Posterior cingulate gyrus (tissue), 11 donors: ENCODE measurements around the gene SIRT3.
"Not testable (repeated sequence)": the region's sequence is repeated elsewhere in the genome, so short reads cannot be mapped to it uniquely, and the experiment has no call there.

Experiments used
- DNase-seq, 10 donors: peaks; one replicate each; pipeline versions ENCODE4 v3.0.0 to v3.0.0-alpha.2; 2020 to 2021; ENCODE audit warnings: mixed read lengths in 3 of 10
- intact Hi-C: fragments of 100-400 bp; cut with DNase I; formaldehyde crosslinking; loops from one replicate; pipeline ENCODE4 v1.15.1; 2023

Gene SIRT3

DNA sequence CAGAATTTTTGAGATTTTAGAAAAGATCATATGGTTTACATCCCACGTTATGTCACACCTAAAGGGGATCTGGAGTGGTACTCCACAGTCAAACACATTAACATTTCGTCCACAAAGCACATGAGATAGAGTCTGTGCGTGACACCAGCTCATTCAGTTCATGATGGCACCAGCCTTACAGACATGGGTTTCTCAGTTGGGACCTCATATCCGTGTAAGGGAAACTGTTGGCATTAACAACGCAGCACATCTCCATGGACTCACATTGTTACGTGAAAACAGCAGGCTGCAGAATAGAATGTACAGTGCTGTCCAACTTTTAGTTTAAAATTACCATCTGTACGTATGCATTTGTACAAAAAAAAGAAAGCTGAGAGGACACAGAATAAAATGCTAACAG is 14.6 kb downstream of the SIRT3 start:
- intact Hi-C loops, result no loop called here
- DNase-seq, result peak in 1 of 10 donors; percentile 27

- intact Hi-C loops, result not testable (repeated sequence)
These were observed 15.4 kb downstream of the SIRT3 start for GRCh38 chr11:220641-221215.

DNA sequence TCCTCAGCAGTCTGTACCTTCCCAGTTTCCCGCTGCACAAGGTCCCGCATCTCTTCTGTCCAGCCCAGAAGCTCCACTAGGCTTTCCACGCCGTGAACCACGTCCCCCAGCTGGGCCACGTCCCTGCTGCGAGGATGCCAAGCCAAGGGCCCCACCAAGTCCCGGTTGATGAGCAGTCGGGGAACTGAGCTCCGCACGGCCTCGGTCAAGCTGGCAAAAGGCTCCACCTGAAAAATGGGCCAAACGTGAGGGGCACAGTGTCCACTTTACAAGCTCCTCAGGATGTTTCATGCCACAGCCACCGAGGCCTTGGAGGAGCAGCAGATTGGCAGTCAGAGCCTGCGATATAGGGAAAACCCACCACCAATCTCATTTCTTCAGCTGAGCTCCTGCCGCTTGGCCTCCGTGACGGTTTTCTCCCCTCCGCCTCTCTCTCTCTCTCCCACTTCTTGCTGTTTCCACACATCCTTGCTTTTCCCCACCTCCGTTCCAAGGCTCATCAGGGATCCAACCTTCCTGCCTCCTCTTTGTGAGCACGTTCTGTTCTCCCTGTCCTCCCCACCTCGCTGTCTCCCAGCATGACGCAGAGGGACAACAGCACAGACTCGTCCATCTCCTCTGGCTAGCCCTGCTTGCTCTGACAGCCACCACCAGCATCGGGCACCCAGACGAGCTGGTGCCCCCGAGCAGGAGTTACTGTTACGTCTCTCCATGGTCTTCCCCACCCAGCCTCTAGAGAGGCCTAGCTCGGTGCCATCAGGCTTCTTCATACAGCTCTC is 17.1 kb downstream of the SIRT3 start:
- peak in 2 of 10 donors; percentile 79 to 91 for DNase-seq
- intact Hi-C loops, result no loop called here

More at GRCh38 chr11:220641-221215, 15.4 kb downstream of the SIRT3 start:
- not testable (repeated sequence) for DNase-seq

DNA sequence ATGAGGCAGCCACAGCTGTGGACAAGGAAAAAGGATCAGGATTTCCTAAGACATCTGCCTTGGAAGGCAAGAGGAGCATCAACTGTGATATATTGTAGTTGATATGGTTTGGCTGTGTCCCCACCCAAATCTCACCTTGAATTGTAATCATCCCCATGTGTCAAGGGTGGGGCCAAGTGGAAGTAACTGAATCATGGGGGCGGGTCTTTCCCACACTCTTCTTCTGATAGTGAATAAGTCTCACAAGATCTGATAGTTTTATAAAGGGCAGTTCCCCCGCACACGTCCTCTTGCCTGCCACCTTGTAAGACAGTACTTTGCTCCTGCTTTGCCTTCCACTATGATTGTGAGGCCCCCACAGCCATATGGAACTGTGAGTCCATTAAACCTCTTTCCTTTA is 18.4 kb downstream of the SIRT3 start:
- DNase-seq, result peak in 1 of 10 donors; percentile 4
- intact Hi-C loops, result no loop called here

GRCh38 chr11:216081-216974 is 19.8 kb downstream of the SIRT3 start:
- intact Hi-C loops, result no loop called here
- DNase-seq, result peak in 2 of 10 donors; percentile 49 to 51

- DNase-seq, result peak in 2 of 10 donors; percentile 62 to 76
- intact Hi-C loops, result no loop called here
These were observed 20.5 kb downstream of the SIRT3 start for GRCh38 chr11:215581-216037.

GRCh38 chr11:214083-214482 is 22.1 kb downstream of the SIRT3 start:
- DNase-seq, result peak in 2 of 10 donors; percentile 50
- intact Hi-C loops, result no loop called here

- intact Hi-C loops, result no loop called here
- peak in 2 of 10 donors; percentile 33 to 57 for DNase-seq
These were observed 23.0 kb downstream of the SIRT3 start for GRCh38 chr11:213111-213510.

DNA sequence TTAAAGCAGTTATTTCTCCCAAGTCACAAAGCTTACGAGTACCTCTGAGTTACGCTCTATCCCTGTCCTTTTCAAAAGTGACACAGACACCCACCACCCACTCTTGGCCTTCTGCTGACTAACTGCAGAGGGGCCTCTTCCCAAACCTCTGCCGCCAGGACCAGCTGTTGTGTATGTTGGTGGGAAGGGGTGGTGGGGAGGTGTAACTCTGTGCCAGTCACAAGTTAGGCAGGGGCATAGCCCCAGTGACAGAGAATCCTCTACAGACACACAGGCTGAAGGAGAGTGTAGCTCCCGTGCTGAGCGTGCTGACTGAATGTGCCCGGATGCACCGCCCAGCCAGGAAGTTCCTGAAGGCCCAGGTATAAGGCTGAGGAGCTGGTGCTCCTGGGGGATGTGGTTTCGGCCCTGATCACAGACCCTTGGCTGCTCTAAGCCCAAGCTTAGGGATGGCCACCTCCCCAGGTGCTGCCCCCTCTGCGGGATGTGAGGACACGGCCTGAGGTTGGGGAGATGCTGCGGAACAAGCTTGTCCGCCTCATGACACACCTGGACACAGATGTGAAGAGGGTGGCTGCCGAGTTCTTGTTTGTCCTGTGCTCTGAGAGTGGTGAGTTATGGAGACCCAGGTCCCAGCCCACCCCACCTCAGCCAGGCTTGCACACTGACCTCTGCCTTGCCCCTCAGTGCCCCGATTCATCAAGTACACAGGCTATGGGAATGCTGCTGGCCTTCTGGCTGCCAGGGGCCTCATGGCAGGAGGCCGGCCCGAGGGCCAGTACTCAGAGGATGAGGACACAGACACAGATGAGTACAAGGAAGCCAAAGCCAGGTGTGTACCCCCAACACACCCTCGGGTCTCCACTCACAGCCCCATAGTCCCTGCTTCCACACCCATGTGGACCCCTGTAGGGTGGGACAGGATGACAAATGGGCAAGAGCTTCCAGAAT is 23.7 kb downstream of the SIRT3 start:
- peak in 2 of 10 donors; percentile 25 to 68 for DNase-seq
- intact Hi-C loops, result no loop called here

DNA sequence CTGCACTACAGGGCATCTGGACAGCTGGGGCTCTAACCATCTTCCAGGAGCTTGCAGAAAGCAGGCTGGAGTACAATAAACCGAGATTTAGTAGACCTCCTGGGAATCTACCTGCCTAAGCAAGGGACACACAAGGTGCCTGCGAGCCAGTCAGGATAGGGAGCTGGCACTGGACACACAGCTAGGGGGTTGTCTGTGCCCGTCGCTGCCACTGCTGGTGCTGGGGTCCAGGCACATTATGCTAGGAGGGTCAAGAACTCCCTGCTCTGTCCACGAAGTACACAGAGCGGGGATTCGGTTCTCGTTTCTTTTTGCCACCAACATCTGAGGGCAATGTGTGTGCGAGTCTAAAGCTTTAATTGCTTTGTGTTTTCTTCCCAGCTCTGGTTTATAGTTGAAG is 24.4 kb downstream of the SIRT3 start:
- intact Hi-C loops, result no loop called here
- DNase-seq, result peak in 1 of 10 donors; percentile 52

DNA sequence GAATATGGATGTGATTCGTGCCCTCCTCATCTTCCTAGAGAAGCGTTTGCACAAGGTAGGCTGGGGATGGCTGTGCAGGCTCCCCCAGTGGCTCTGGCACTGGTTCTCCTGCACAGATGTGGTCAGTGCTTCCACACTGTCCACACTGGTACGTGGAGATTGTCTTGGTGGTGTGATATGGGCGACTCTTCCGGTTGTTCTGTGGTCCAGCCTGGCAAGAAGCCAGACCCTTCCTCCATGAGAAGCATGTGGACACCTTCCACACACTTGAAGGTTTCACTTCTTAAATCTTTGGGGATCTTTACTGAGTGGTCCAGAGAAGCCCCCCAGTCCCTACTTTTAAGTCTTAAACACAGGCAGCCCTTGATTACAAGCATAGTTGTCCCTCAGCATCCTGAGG is 24.8 kb downstream of the SIRT3 start:
- intact Hi-C loops, result no loop called here

GRCh38 chr11:210803-211180 is 25.4 kb downstream of the SIRT3 start:
- peak in 2 of 10 donors; percentile 53 to 77 for DNase-seq
- intact Hi-C loops, result no loop called here

More for the DNA sequence above, 24.8 kb downstream of the SIRT3 start:
- DNase-seq, result peak in 2 of 10 donors; percentile 17 to 45

DNA sequence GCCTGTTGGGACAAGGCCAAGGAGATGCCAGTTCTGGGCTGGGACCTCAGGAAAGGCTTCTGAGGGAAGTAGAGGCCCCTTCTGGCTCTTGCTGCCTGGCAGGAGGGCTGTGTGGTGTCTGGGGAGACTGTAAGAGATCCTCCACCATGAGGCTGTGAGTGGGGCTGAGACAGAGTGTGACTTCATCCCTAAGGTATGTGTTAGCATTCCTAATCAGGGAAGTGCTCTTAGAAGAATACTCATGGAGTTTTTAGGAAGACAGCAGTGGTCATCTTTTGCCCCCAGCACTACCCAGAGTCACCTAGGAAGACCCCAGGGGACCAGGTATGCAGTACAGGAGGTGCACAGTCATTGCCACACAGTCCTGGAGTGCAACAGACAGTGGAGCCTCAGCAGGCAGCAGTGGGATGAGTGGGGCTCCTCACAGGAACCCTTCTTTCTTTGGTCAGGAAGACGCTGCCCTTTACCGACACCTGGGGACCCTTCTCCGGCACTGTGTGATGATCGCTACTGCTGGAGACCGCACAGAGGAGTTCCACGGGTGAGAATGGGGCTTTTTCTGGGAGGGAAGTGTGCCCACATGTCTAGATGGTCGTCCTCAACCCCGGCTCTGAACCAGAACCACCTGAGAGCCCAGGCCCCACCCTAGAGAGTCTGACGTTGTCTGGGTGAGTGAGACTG is 25.9 kb downstream of the SIRT3 start:
- DNase-seq, result peak in 2 of 10 donors; percentile 27 to 61
- intact Hi-C loops, result no loop called here

- intact Hi-C loops, result no loop called here
- peak in 2 of 10 donors; percentile 68 to 77 for DNase-seq
These were observed 26.6 kb downstream of the SIRT3 start for GRCh38 chr11:209275-210121.

GRCh38 chr11:208917-209260 is 27.3 kb downstream of the SIRT3 start:
- DNase-seq, result peak in 1 of 10 donors; percentile 87

GRCh38 chr11:208181-208916 is 27.8 kb downstream of the SIRT3 start:
- DNase-seq, result peak; percentile 54 to 96 (median 70)
- intact Hi-C loops, result no loop called here

More at GRCh38 chr11:208917-209260, 27.3 kb downstream of the SIRT3 start:
- intact Hi-C loops, result no loop called here

GRCh38 chr11:207863-208180 is 28.3 kb downstream of the SIRT3 start:
- intact Hi-C loops, result loop anchor here (2.0 kb wide), 1 partner anchor 29 kb away; the partner anchor contains the start of genes PSMD13 and SIRT3
- peak in 1 of 10 donors; percentile 37 for DNase-seq
